NCI-H2196 treated with DMSO at 0.1 percent for 48 hours (cell line): ENCODE data around the gene SLC12A3.
"Not testable (repeated sequence)": the region's sequence is repeated elsewhere in the genome, so short reads cannot be mapped to it uniquely, and the experiment has no call there.

Experiments used
- DNase-seq: peaks from one replicate; lab custom pipeline; 2025; ENCODE audit not compliant: unreplicated experiment; lab: John Stamatoyannopoulos, UW

Gene SLC12A3

GRCh38 chr16:56918467-56919012 is 53.5 kb downstream of the SLC12A3 start:
- DNase-seq = no peak

DNA sequence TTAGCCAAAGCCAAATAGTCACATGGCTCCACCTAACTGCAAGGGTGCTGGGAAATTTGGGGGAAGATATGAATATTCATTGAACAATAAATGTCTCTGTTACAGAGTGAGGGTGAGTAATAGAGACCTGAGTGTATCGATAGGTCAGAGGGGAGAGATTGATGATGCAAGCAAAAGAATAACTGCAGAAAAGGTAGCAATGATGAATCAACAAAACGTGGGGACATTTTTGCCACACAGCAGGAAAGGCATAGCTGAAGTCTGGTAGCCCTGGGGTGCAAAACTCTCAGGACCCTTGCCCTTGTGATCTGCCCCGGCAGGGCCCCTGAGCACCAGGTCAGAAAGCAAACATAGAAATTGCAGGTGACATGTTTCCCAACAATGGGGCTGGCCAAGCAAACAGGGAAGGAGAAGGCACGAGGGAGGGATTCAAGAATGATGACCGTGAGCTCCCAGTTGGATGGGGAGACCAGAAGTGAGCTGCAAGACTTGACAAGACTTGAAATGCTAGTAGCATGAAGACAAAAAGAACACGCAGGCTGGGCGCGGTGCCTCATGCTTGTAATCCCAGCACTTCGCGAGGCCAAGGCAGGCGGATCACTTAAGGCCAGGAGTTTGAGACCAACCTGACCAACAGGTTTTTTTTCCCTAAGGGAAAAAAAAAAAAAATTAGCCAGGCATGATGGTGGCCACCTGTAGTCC is 54.2 kb downstream of the SLC12A3 start:
- DNase-seq = no peak

DNA sequence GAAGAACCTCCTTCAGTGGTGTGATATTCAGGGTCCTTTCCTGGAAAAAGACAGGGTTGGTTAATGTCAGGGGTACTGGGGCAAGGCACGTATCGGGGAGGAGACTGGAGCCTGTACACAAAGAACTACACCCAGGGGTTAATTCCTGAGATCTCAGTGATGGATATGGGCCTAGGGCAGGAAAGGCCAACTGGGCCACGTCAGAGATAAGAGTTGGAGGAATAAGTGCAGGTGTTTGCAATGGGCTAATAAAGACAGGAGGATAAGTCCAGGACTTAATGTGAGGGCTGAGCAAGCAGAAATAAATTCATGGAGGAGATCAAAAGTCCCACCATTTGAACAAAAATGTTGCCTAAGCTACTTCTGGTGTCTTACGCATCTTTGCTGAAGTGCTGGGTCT is 56.6 kb downstream of the SLC12A3 start:
- DNase-seq = no peak

DNA sequence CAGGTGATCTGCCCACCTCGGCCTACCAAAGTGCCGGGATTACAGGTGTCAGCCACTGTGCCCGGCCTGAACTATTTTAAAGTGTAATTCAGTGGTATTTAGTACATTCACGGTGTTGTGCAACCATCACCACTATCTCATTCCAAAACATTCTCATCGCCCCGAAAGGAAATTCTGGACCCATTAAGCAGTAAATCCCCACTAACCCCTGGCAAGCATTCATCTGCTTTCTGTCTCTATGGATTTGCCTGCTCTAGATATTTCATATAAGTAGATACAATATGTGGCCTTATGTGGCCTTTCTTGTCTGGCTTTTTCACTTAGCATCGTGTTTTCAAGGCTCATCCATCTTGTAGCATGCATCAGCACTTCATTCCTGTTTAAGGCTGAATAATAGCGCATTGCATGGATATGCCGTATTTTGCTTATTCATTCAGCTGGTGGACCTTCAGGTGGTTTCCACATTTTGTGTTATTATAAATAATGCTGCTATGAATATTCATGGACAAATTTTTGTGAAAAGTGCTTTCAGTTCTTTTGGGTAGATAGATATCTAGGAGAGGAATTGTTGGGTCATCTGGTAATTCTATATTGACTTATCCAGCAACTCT is 58.6 kb downstream of the SLC12A3 start:
- DNase-seq = no peak

DNA sequence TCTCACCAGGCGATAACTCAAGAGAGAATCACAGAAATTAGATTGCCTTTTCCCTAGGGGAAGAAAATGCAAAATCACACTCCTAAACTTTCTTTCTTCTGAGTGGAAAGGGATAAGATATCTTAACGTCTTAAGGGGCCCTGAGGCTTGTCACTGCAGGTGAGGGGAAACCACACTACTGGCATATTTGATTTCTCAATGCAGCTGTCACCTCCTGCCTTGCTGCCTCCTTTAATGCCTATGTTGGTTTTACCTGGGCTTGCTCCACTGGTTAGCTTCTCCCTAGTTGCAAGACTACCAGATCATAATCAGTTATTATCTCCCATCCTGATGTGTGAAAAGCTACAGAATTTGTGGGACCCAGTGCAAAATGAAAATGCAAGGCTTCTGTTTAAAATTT is 62.5 kb downstream of the SLC12A3 start:
- no peak for DNase-seq

DNA sequence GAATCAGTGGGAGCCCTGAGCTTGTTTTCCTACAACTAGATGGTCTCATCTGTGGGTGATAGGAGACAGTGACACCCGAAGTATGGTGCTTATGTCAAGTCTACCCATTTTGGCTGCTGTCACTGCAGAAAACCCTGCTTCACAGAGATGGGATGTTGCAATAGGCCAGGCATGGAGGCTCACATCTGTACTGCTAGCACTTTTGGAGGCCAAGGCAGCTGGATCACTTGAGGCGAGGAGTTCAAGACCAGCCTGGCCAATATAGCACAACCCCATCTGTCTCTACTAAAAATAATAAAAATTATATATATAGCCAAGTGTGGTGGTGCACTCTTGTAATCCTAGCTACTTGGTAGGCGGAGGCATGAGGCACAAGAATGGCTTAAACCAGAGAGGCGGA is 64.6 kb downstream of the SLC12A3 start:
- DNase-seq = no peak

DNA sequence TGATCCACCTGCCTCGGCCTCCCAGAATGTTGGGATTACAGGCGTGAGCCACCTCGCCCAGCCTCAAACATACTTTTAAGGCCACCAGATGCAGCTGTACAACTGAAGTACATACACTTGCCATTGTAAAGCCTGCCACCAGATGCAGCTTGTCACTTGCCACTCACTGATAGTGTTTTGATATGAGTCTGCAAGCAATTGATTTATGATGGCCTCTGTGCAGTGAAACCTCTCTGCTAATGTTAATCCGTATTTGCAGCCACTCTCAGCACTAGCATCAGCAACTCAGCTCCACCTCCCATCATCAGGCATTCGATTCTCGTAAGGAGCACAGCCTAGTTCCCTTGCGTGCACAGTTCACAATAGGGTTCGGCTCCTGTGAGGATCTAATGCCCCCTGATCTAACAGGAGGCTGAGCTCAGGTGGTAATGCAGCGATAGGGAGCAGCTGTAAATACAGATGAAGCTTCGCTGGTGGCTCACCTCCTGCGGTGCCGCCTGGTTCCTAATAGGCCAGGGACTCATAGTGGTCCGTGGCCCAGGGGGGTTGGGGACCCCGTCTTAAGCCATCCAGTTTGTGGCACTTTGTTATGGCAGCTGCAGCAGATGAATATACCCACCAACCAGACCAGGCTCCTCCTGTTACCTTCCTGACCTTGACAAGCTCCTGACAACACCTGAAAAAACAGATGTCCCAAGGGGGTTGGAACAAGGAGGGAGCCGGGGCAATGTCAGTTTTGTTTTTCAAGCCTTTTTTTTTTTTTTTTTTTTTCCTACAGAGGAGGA is 65.7 kb downstream of the SLC12A3 start:
- DNase-seq = no peak

GRCh38 chr16:56931271-56931891 is 66.4 kb downstream of the SLC12A3 start:
- no peak for DNase-seq

GRCh38 chr16:56931892-56932720 is 67.1 kb downstream of the SLC12A3 start, which contains the start of gene HERPUD1:
HERPUD1 (plus strand) TSS chr16:56932142; CDS start chr16:56932245, 103 bp downstream.
- peak; percentile 72 for DNase-seq

GRCh38 chr16:56932721-56933619 is 68.0 kb downstream of the SLC12A3 start:
- DNase-seq = peak; percentile 16

GRCh38 chr16:56933828-56934598 is 69.0 kb downstream of the SLC12A3 start:
- DNase-seq = no peak

- not testable (repeated sequence) for DNase-seq
Observed at GRCh38 chr16:56934599-56935145, 69.7 kb downstream of the SLC12A3 start.

GRCh38 chr16:56935201-56935600 is 70.2 kb downstream of the SLC12A3 start:
- no peak for DNase-seq

DNA sequence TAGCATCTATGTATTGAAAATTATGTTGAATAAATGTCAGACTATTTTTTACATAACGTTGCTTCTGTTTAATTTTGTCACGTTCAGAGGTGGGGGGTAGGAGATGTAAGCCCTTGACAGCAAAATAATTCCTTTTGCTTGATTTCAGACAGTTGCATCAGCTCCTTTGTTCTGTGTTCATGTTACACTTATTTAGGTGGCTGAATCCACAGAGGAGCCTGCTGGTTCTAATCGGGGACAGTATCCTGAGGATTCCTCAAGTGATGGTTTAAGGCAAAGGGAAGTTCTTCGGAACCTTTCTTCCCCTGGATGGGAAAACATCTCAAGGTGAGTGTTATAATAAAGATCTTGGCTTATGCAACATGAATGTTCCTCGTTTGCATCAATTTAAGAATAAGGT is 71.5 kb downstream of the SLC12A3 start:
- no peak for DNase-seq

- DNase-seq = no peak
Observed at GRCh38 chr16:56936950-56937349, 71.9 kb downstream of the SLC12A3 start.

DNA sequence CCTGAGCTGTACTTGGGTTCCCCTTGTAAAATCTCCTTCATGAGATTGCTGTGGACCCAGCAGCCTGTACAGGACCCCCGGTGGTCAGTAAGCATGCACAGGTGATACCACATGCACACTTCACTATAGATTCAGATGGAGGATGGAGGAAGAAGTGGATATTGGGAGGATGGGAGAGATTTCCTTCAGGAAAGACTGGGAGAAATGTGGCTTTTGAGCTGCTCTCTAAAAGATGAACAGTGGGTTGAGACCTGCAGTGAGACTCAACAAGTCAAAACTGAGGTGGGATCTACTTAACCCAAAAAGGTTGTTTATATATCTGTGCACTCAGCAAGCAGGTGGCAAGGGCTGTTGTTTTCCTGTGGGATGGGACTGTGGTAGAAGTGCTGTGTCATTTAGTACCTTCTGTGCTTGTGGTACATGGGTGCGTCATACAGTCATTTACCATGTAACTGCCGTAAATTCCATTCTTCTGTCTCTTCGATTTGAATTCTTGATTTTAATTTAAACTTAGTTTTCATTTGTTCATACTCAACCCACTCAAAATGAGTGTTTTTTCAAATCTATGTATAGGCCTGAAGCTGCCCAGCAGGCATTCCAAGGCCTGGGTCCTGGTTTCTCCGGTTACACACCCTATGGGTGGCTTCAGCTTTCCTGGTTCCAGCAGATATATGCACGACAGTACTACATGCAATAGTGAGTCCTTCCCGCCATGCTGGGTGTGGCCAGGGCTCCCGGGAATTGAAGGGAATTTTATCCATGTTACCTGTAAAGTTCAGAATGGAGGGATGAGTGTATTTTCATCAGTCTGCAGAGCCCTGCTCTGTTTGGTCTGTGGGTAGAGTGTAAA is 73.9 kb downstream of the SLC12A3 start:
- no peak for DNase-seq

DNA sequence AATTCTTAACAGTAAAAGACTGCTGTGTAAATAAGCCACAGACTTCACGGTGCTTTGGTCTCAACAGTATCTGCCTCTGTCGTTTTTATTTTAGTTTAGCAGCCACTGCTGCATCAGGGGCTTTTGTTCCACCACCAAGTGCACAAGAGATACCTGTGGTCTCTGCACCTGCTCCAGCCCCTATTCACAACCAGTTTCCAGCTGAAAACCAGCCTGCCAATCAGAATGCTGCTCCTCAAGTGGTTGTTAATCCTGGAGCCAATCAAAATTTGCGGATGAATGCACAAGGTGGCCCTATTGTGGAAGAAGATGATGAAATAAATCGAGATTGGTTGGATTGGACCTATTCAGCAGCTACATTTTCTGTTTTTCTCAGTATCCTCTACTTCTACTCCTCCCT is 74.8 kb downstream of the SLC12A3 start:
- peak; percentile 25 for DNase-seq
